SU-DHL-6 (cell line): ENCODE data around the gene VPS37C.

ENCODE experiments used
- CTCF ChIP-seq: fragments of 200-600 bp; sonication (generic); IDR thresholded peaks from one replicate; pipeline ENCODE4 v1.5.1; 2017; ENCODE audit warnings: antibody characterized with exemption, mild to moderate bottlenecking, low read length, moderate library complexity; ENCODE audit not compliant: insufficient read depth, poor library complexity, severe bottlenecking
- EZH2phosphoT487 ChIP-seq: fragments of 200-600 bp; sonication (generic), shearing (Covaris generic); conservative IDR thresholded peaks from 2 replicates; pipeline ENCODE4 v1.6.1; 2018; ENCODE audit warnings: mild to moderate bottlenecking, antibody characterized with exemption, low read length, moderate library complexity, mixed read lengths

- TF ChIP-seq CTCF: no peak
- TF ChIP-seq EZH2phosphoT487: no peak
Observed at GRCh38 chr11:61103851-61104423, 57.3 kb downstream of the VPS37C start.
